Spleen (tissue), 7 donors: Measurements from ENCODE around the gene CEP112.

Experiments
- CTCF ChIP-seq, 11 experiments: fragments of 200-600 bp in 7 of 11; fragments of 450-650 bp in 4 of 11; sonication (generic) in 4 of 11; IDR thresholded peaks in 8 of 11; conservative IDR thresholded peaks in 3 of 11; 1 replicate in 7 of 11; 2 replicates in 4 of 11; pipeline versions ENCODE4 v1.4.0 to v1.8.0; 2016 to 2021; ENCODE audit warnings: antibody characterized with exemption in 11 of 11, inconsistent platforms in 4 of 11, mild to moderate bottlenecking in 1 of 11
- POLR2A ChIP-seq, 3 donors: fragments of 450-650 bp; IDR thresholded peaks; one replicate each; pipeline ENCODE4 v1.5.1; 2017; ENCODE audit warnings: antibody characterized with exemption in 3 of 3, mild to moderate bottlenecking in 1 of 3
- POLR2AphosphoS5 ChIP-seq, 3 donors: sonication (generic); formaldehyde crosslinking; IDR thresholded peaks; one replicate each; pipeline ENCODE4 v1.5.1; 2017; ENCODE audit warnings: antibody characterized with exemption in 3 of 3
- donor health status: DM: no; HTN: no; CAD: no; lungs with moderate emphysema.
- donor health status: DM: no; HTN: no; CAD: no.
- donor health status: DM: no; HTN: no; CAD: no.

- TF ChIP-seq CTCF (IDR thresholded peaks at IDR 0.05 in 8 of 11, conservative IDR thresholded peaks at IDR 0.05 in 3 of 11) (no peak), POLR2A (IDR thresholded peaks at IDR 0.05) (no peak), POLR2AphosphoS5 (IDR thresholded peaks at IDR 0.05) (no peak)
These were observed 590.8 kb downstream of the CEP112 start for GRCh38 chr17:65601145-65601544.
